RWPE2 (cell line): ENCODE measurements around the gene WNT11.
A peak's percentile ranks its signal among the peaks of the same experiment; 100 is the strongest.

Experiments
- ATAC-seq: fragments of 200-7000 bp; cut with Tn5 transposase; 3 replicates; pipeline ENCODE4 v1.9.1; 2021; ENCODE audit warnings: low read depth
- DNase-seq: peaks from one replicate; pipeline ENCODE4 v3.0.0-alpha.2; 2020; ENCODE audit warnings: low spot score
- H3K27ac ChIP-seq: fragments of 450-650 bp; 2 replicates; pipeline ENCODE4 v1.5.1; 2017; ENCODE audit warnings: mild to moderate bottlenecking; ENCODE audit not compliant: poor library complexity, severe bottlenecking
- H3K27me3 ChIP-seq: fragments of 250-450 bp; sonication (Bioruptor Pico); 2 replicates; pipeline ENCODE4 v1.5.1; 2021; ENCODE audit warnings: mild to moderate bottlenecking, moderate library complexity; ENCODE audit not compliant: insufficient read depth, poor library complexity, severe bottlenecking
- H3K36me3 ChIP-seq: fragments of 250-450 bp; sonication (Bioruptor Pico); 2 replicates; pipeline ENCODE4 v1.5.1; 2020; ENCODE audit warnings: low read depth, mild to moderate bottlenecking, moderate library complexity
- H3K4me1 ChIP-seq: fragments of 250-450 bp; sonication (Bioruptor Pico); 2 replicates; pipeline ENCODE4 v1.5.1; 2021; ENCODE audit warnings: mild to moderate bottlenecking, moderate library complexity; ENCODE audit not compliant: insufficient read depth, poor library complexity, severe bottlenecking
- H3K4me3 ChIP-seq: fragments of 250-450 bp; sonication (Bioruptor Pico); 2 replicates; pipeline ENCODE4 v1.5.1; 2021; ENCODE audit warnings: mild to moderate bottlenecking, moderate library complexity; ENCODE audit not compliant: severe bottlenecking
- H3K9me3 ChIP-seq: fragments of 250-450 bp; sonication (Bioruptor Pico); 2 replicates; pipeline ENCODE4 v1.5.1; 2021; ENCODE audit warnings: mild to moderate bottlenecking, moderate library complexity; ENCODE audit not compliant: severe bottlenecking
- TF ChIP-seq, protein P1 (sequence below): fragments of 450-650 bp; IDR thresholded peaks from one replicate; pipeline ENCODE4 v1.5.1; 2017; ENCODE audit warnings: mild to moderate bottlenecking, moderate library complexity; ENCODE audit not compliant: poor library complexity, severe bottlenecking

Gene WNT11

GRCh38 chr11:76216536-76217325 lies 10.4 kb upstream of the WNT11 start:
- no peaks in the 10 kb centered on the region for H3K9me3 ChIP-seq
- no peak overlapping the region for H3K27ac ChIP-seq
- DNase-seq (no peak), ATAC-seq (no peak)
- H3K4me1 ChIP-seq, result no peaks in the 10 kb centered on the region
- TF ChIP-seq, protein P1, sequence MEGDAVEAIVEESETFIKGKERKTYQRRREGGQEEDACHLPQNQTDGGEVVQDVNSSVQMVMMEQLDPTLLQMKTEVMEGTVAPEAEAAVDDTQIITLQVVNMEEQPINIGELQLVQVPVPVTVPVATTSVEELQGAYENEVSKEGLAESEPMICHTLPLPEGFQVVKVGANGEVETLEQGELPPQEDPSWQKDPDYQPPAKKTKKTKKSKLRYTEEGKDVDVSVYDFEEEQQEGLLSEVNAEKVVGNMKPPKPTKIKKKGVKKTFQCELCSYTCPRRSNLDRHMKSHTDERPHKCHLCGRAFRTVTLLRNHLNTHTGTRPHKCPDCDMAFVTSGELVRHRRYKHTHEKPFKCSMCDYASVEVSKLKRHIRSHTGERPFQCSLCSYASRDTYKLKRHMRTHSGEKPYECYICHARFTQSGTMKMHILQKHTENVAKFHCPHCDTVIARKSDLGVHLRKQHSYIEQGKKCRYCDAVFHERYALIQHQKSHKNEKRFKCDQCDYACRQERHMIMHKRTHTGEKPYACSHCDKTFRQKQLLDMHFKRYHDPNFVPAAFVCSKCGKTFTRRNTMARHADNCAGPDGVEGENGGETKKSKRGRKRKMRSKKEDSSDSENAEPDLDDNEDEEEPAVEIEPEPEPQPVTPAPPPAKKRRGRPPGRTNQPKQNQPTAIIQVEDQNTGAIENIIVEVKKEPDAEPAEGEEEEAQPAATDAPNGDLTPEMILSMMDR, result no peak
- peaks cover 2% of the 10 kb centered on the region for H3K27me3 ChIP-seq
- H3K36me3 ChIP-seq, result no peaks in the 10 kb centered on the region
- H3K4me3 ChIP-seq, result no peak overlapping the region

- Histone ChIP-seq H3K4me3 (no peak overlapping the region), H3K36me3 (no peaks in the 10 kb centered on the region), H3K27me3 (peaks cover 8% of the 10 kb centered on the region), H3K9me3 (no peaks in the 10 kb centered on the region), H3K4me1 (no peaks in the 10 kb centered on the region), H3K27ac (no peak overlapping the region)
- ATAC-seq (peak; percentile 24; the same call in 1 of the 3 replicates), DNase-seq (no peak)
- TF ChIP-seq, protein P1, result no peak
Measured at GRCh38 chr11:76215941-76216340, 9.6 kb upstream of the WNT11 start.

- Histone ChIP-seq H3K4me1 (no peaks in the 10 kb centered on the region), H3K27me3 (peaks cover 15% of the 10 kb centered on the region), H3K9me3 (no peaks in the 10 kb centered on the region), H3K36me3 (no peaks in the 10 kb centered on the region), H3K4me3 (no peak overlapping the region), H3K27ac (no peak overlapping the region)
- DNase-seq (no peak), ATAC-seq (no peak)
- TF ChIP-seq, protein P1, result no peak
Measured at GRCh38 chr11:76214968-76215548, 8.8 kb upstream of the WNT11 start.

- H3K27me3 ChIP-seq, result peaks cover 24% of the 10 kb centered on the region
- TF ChIP-seq, protein P1, result no peak
- H3K4me1 ChIP-seq, result no peaks in the 10 kb centered on the region
- no peak overlapping the region for H3K4me3 ChIP-seq
- no peaks in the 10 kb centered on the region for H3K36me3 ChIP-seq
- no peaks in the 10 kb centered on the region for H3K9me3 ChIP-seq
- ATAC-seq (no peak), DNase-seq (no peak)
- H3K27ac ChIP-seq, result no peak overlapping the region
Measured at GRCh38 chr11:76214186-76214585, 7.9 kb upstream of the WNT11 start.
